K562 (cell line): Measurements from ENCODE around the gene FRMPD4. TPM values are rescaled to one million over a fixed set of nuclear protein-coding genes. Genes with fewer than 3 reads are reported as not detected.

Source experiments
- ATAC-seq: fragments of 200-7000 bp; cut with Tn5 transposase; 3 replicates; pipeline ENCODE4 v1.9.1; 2020; ENCODE audit warnings: moderate library complexity
- BruUV-seq: library from RNA; stranded (reverse); fragments of 400-500 nt; replicated peaks from 2 replicates; lab custom pipeline; 2021; lab: Mats Ljungman, UMichigan
- CTCF ChIA-PET: fragments of 300-600 bp; formaldehyde crosslinking; extraction: SDS; loops from one replicate; lab custom pipeline; 2021; ENCODE audit warnings: low intra/inter-chr PET ratio; lab: Yijun Ruan, JAX
- POLR2A ChIA-PET: fragments of 300-600, 350-650 bp; sonication (Branson Sonifier 250); formaldehyde crosslinking; extraction: SDS; loops from one replicate; lab custom pipeline; 2021; ENCODE audit warnings: antibody characterized with exemption, inconsistent platforms; lab: Yijun Ruan, JAX
- DNase-seq, 4 experiments: peaks; one replicate each; pipeline versions ENCODE4 v3.0.0 to v3.0.0-alpha.2; 2011 to 2018; ENCODE audit warnings: low spot score in 3 of 4, mixed read lengths in 3 of 4; ENCODE audit errors: extremely low read depth in 1 of 4
- FAIRE-seq: peaks from 2 replicates; lab custom pipeline; 2011; peaks lifted over from hg19 to GRCh38; lab: Jason Lieb, UNC
- H2AFZ ChIP-seq: 2 replicates; pipeline ENCODE4 v1.6.0; 2011; ENCODE audit warnings: low read depth, low read length, control low read depth, inconsistent platforms
- H3K27ac ChIP-seq: fragments of 200-600 bp; 3 replicates; pipeline ENCODE4 v1.8.0; 2011; ENCODE audit warnings: low read depth, mild to moderate bottlenecking, control low read depth, inconsistent platforms, low read length, moderate library complexity, mixed read lengths; ENCODE audit errors: extremely low read depth
- H3K27me3 ChIP-seq, 2 experiments: fragments of 300-600 bp in 1 of 2; 2 replicates in 1 of 2; 3 replicates in 1 of 2; pipeline versions ENCODE4 v1.6.0 to v1.8.0; 2011; ENCODE audit warnings: inconsistent platforms in 2 of 2, low read length in 2 of 2, mild to moderate bottlenecking in 1 of 2, mixed read lengths in 1 of 2, moderate library complexity in 1 of 2; ENCODE audit not compliant: control insufficient read depth in 2 of 2, insufficient read depth in 2 of 2
- H3K36me3 ChIP-seq: fragments of 300-600 bp; 3 replicates; pipeline ENCODE4 v1.8.0; 2011; ENCODE audit warnings: mild to moderate bottlenecking, low read length, inconsistent platforms; ENCODE audit not compliant: control insufficient read depth, insufficient read depth
- H3K4me1 ChIP-seq, 2 experiments: fragments of 200-600 bp in 1 of 2; replicated peaks in 1 of 2; 2 replicates in 1 of 2; 3 replicates in 1 of 2; pipeline versions ENCODE4 v1.5.1 to v1.8.0; 2011; ENCODE audit warnings: inconsistent platforms in 2 of 2, low read length in 2 of 2, mild to moderate bottlenecking in 1 of 2, mixed read lengths in 1 of 2, moderate library complexity in 1 of 2; ENCODE audit not compliant: control insufficient read depth in 2 of 2, insufficient read depth in 2 of 2
- H3K4me2 ChIP-seq: 2 replicates; pipeline ENCODE4 v1.6.1; 2011; ENCODE audit warnings: low read length, control low read depth, inconsistent platforms, mixed read lengths; ENCODE audit not compliant: insufficient read depth
- H3K4me3 ChIP-seq: fragments of 200-600 bp; sonication (generic), shearing (Covaris generic); 2 replicates; pipeline ENCODE4 v1.5.1; 2016; ENCODE audit warnings: control low read depth, inconsistent platforms
- H3K79me2 ChIP-seq: fragments of 200-600 bp; 3 replicates; pipeline ENCODE4 v1.8.0; 2011; ENCODE audit warnings: low read length, inconsistent platforms; ENCODE audit not compliant: control insufficient read depth, insufficient read depth
- H3K9ac ChIP-seq, 2 experiments: 2 replicates each; pipeline versions ENCODE4 v1.6.0 to v1.6.1; 2011; ENCODE audit warnings: low read depth in 2 of 2, low read length in 2 of 2, control low read depth in 1 of 2, inconsistent platforms in 1 of 2, mild to moderate bottlenecking in 1 of 2, mixed read lengths in 1 of 2; ENCODE audit not compliant: insufficient read depth in 1 of 2
- H3K9me1 ChIP-seq: one replicate; pipeline ENCODE4 v1.6.0; 2011; ENCODE audit warnings: inconsistent platforms, mild to moderate bottlenecking, low read length, moderate library complexity; ENCODE audit not compliant: control insufficient read depth, insufficient read depth
- H3K9me3 ChIP-seq: replicated peaks from 2 replicates; pipeline ENCODE4 v1.5.1; 2011; ENCODE audit warnings: low read depth, low read length, inconsistent platforms; ENCODE audit not compliant: control insufficient read depth, insufficient read depth
- H4K20me1 ChIP-seq: replicated peaks from 2 replicates; pipeline ENCODE4 v1.6.1; 2011; ENCODE audit warnings: low read length, inconsistent platforms, mixed read lengths; ENCODE audit not compliant: control insufficient read depth, insufficient read depth
- COPS2 ChIP-seq: fragments of 450-650 bp; conservative IDR thresholded peaks from 2 replicates; pipeline ENCODE4 v1.6.1; 2016; ENCODE audit warnings: mild to moderate bottlenecking, moderate library complexity
- ELF4 ChIP-seq: fragments of 450-650 bp; formaldehyde crosslinking; IDR thresholded peaks from 2 replicates; pipeline ENCODE4 v1.4.0; 2022; ENCODE audit warnings: missing genetic modification characterization
- FOXA1 ChIP-seq: fragments of 450-650 bp; IDR thresholded peaks from 2 replicates; pipeline ENCODE4 v1.6.1; 2016; ENCODE audit warnings: mild to moderate bottlenecking, borderline replicate concordance
- LARP7 ChIP-seq: fragments of 450-650 bp; IDR thresholded peaks from 2 replicates; pipeline ENCODE4 v1.6.1; 2016
- MYBL2 ChIP-seq, 2 experiments: fragments of 450-650 bp in 1 of 2; sonication (generic) in 1 of 2; formaldehyde crosslinking in 1 of 2; IDR thresholded peaks; 2 replicates each; pipeline versions ENCODE4 v1.6.1 to v1.8.1; 2017 to 2022; ENCODE audit warnings: borderline replicate concordance in 1 of 2, inconsistent platforms in 1 of 2, low read depth in 1 of 2, mild to moderate bottlenecking in 1 of 2, missing genetic modification reagents in 1 of 2, moderate library complexity in 1 of 2
- POLR2B ChIP-seq: fragments of 450-650 bp; IDR thresholded peaks from 2 replicates; pipeline ENCODE4 v1.6.1; 2018; ENCODE audit warnings: low read depth; ENCODE audit not compliant: partially characterized antibody
- SMAD3 ChIP-seq: fragments of 450-650 bp; formaldehyde crosslinking; conservative IDR thresholded peaks from 2 replicates; pipeline ENCODE4 v1.4.0; 2020; ENCODE audit warnings: mild to moderate bottlenecking
- YY1 ChIP-seq, 3 experiments: IDR thresholded peaks; 2 replicates each; pipeline ENCODE4 v1.6.1; 2011; ENCODE audit warnings: low read length in 2 of 3, mild to moderate bottlenecking in 2 of 3, moderate library complexity in 2 of 3, borderline replicate concordance in 1 of 3, control low read depth in 1 of 3, low read depth in 1 of 3; ENCODE audit not compliant: insufficient read depth in 3 of 3, insufficient replicate concordance in 2 of 3, control insufficient read depth in 1 of 3, insufficient read length in 1 of 3; ENCODE audit errors: extremely low read depth in 1 of 3
- ZNF263 ChIP-seq: sonication (generic); formaldehyde crosslinking; IDR thresholded peaks from 2 replicates; pipeline ENCODE4 v1.8.0; 2022; ENCODE audit warnings: mild to moderate bottlenecking, missing genetic modification reagents, borderline replicate concordance
- ZNF274 ChIP-seq: IDR thresholded peaks from 2 replicates; pipeline ENCODE4 v1.6.1; 2011; ENCODE audit warnings: low read depth, mild to moderate bottlenecking, low read length, moderate library complexity, borderline replicate concordance
- ZNF707 ChIP-seq: fragments of 250-450 bp; sonication (Bioruptor Pico); conservative IDR thresholded peaks from 2 replicates; pipeline ENCODE4 v1.8.0; 2022; ENCODE audit warnings: inconsistent platforms, mild to moderate bottlenecking, moderate library complexity
- ZNF766 ChIP-seq: fragments of 200-800 bp; sonication (Bioruptor generic); conservative IDR thresholded peaks from 2 replicates; pipeline ENCODE4 v1.6.1; 2016; ENCODE audit warnings: missing genetic modification characterization, missing compliant biosample characterization
- ZNF778 ChIP-seq: fragments of 450-650 bp; formaldehyde crosslinking; IDR thresholded peaks from 2 replicates; pipeline ENCODE4 v1.4.0; 2020; ENCODE audit warnings: mild to moderate bottlenecking, moderate library complexity
- WGBS: fragments of 100-300 bp; shearing (Covaris generic); methylation state at CpG from one replicate; pipeline ENCODE4 v1.1.6; 2016; ENCODE audit warnings: low coverage, mixed read lengths; ENCODE audit not compliant: insufficient coverage; ENCODE audit errors: missing lambda C conversion rate; 5-methylcytosine and 5-hydroxymethylcytosine counted together
- in situ Hi-C: fragments of 300-500 bp; cut with MboI; formaldehyde crosslinking; loops from 4 replicates; pipeline ENCODE4 v1.15.0; 2018; ENCODE audit warnings: inconsistent platforms, mixed read lengths
- intact Hi-C: fragments of 100-400 bp; cut with micrococcal nuclease; formaldehyde crosslinking; loops from 2 replicates; pipeline ENCODE4 v1.14.2; 2022
- polyA plus RNA-seq, 8 experiments: library from polyadenylated mRNA; depleted of rRNA in 4 of 8; stranded (reverse) in 5 of 8; unstranded in 3 of 8; fragments of >200 nt; fragmentation: Nextera tagmentation in 2 of 8; fragmentation: Illumina TruSeq in 1 of 8; extraction: Ambion mirVana in 2 of 8; extraction: Trizol in 1 of 8; gene quantifications; 2 replicates each; pipeline versions ENCODE4 v1.2.1 to v1.2.3, GENCODE V29; 2011 to 2014; ENCODE audit warnings: inconsistent platforms in 1 of 8, missing spikeins in 1 of 8
- total RNA-seq, 7 experiments: library from RNA; depleted of rRNA in 6 of 7; stranded (reverse); fragments of >200 nt in 6 of 7; fragmentation: Illumina TruSeq in 2 of 7; extraction: Trizol in 2 of 7; gene quantifications; 2 replicates each; pipeline versions ENCODE4 v1.2.1 to v1.2.3, GENCODE V29; 2011 to 2021; ENCODE audit warnings: low replicate concordance in 1 of 7
- TF ChIP-seq, protein P1 (sequence below): fragments of 450-650 bp; IDR thresholded peaks from 2 replicates; pipeline ENCODE4 v1.6.1; 2014; ENCODE audit warnings: low read depth, mild to moderate bottlenecking, moderate library complexity, borderline replicate concordance
- TF ChIP-seq, protein P2 (sequence below): fragments of 450-650 bp; formaldehyde crosslinking; conservative IDR thresholded peaks from 2 replicates; pipeline ENCODE4 v1.4.0; 2022; ENCODE audit warnings: mild to moderate bottlenecking, missing genetic modification characterization
- TF ChIP-seq, protein P3 (sequence below): fragments of 250-450 bp; sonication (Bioruptor Pico); IDR thresholded peaks from 2 replicates; pipeline ENCODE4 v1.4.0; 2020; ENCODE audit warnings: mild to moderate bottlenecking, moderate library complexity, borderline replicate concordance

FRMPD4 gene
- total and polyA plus RNA-seq, 9 of the 15 experiments (the other 6 are each of a cell fraction or from before 2014, with no cell fraction given) = not detected

DNA sequence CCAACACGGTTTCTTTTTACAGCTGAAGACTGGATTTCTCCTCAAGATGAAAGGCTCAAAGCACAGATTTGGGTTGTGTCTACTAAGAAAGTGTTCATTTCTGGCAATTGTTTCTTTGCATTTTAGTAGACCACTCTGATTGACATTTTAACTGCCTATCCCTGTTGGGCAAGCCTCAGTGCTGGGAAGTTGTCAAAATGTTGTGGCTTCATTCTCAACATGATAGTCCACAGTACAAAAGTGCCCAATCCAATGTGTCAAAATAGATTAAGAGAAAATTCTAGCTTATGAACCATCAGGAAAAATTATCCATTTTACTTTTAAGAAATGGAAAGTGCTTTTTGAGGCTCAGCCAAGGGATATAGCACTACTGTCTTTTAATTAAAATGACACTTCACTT, 329.0 kb downstream of the FRMPD4 start (continued):
- TF ChIP-seq, protein P1, sequence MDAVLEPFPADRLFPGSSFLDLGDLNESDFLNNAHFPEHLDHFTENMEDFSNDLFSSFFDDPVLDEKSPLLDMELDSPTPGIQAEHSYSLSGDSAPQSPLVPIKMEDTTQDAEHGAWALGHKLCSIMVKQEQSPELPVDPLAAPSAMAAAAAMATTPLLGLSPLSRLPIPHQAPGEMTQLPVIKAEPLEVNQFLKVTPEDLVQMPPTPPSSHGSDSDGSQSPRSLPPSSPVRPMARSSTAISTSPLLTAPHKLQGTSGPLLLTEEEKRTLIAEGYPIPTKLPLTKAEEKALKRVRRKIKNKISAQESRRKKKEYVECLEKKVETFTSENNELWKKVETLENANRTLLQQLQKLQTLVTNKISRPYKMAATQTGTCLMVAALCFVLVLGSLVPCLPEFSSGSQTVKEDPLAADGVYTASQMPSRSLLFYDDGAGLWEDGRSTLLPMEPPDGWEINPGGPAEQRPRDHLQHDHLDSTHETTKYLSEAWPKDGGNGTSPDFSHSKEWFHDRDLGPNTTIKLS = no peak
- TF ChIP-seq ZNF766 (CRISPR knock-in tag) = no peak
- no peak for TF ChIP-seq ZNF707 (CRISPR knock-in tag)
- no peak for TF ChIP-seq COPS2
- TF ChIP-seq ELF4 (CRISPR knock-in tag) = no peak
- no peak for TF ChIP-seq POLR2B
- TF ChIP-seq, protein P2, sequence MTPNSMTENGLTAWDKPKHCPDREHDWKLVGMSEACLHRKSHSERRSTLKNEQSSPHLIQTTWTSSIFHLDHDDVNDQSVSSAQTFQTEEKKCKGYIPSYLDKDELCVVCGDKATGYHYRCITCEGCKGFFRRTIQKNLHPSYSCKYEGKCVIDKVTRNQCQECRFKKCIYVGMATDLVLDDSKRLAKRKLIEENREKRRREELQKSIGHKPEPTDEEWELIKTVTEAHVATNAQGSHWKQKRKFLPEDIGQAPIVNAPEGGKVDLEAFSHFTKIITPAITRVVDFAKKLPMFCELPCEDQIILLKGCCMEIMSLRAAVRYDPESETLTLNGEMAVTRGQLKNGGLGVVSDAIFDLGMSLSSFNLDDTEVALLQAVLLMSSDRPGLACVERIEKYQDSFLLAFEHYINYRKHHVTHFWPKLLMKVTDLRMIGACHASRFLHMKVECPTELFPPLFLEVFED (CRISPR knock-in tag) = no peak

DNA sequence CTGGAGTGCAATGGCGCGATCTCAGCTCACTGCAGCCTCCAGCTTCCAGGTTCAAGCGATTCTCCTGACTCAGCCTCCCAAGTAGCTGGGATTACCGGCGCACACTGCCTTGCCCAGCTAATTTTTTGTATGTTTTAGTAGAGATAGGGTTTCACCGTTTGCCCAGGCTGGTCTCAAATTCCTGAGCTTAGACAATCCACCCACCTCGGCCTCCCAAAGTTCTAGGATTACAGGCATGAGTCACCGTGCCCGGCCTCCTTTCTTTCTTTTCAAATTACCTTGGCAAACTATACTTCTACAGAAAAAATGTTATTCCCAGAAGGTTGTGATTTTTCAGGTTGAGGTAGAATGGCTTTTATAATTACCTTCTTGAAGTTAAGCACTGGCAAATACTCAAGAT, 331.0 kb downstream of the FRMPD4 start:
- H3K4me1 ChIP-seq = no peaks in the 10 kb centered on the region
- POLR2A ChIA-PET = no interaction called here
- H3K9me3 ChIP-seq = no peaks in the 10 kb centered on the region
- H4K20me1 ChIP-seq = no peaks in the 10 kb centered on the region
- H3K9ac ChIP-seq = no peak overlapping the region
- WGBS = 0% methylated on average over 8 of the region's 9 CpGs
- no peak overlapping the region for H3K27ac ChIP-seq
- H3K4me2 ChIP-seq = no peak overlapping the region
- no peak overlapping the region for H2AFZ ChIP-seq
- ATAC-seq (no peak), DNase-seq (no peak), FAIRE-seq (no peak)
- intact Hi-C loops = no loop called here
- H3K4me3 ChIP-seq = no peak overlapping the region
- CTCF ChIA-PET = no interaction called here
- no peaks in the 10 kb centered on the region for H3K36me3 ChIP-seq
- in situ Hi-C loops = no loop called here
- BruUV-seq = no TSS peak
- H3K9me1 ChIP-seq = no peaks in the 10 kb centered on the region
- no peaks in the 10 kb centered on the region for H3K79me2 ChIP-seq
- H3K27me3 ChIP-seq = no peaks in the 10 kb centered on the region
- TF ChIP-seq LARP7 (no peak), MYBL2 (IDR thresholded peaks at IDR 0.05; ENCODE audit: low read depth) (no peak), MYBL2 (CRISPR knock-in tag; IDR thresholded peaks at IDR 0.05; ENCODE audit: borderline replicate concordance) (no peak), ZNF263 (CRISPR knock-in tag) (no peak), SMAD3 (CRISPR knock-in tag) (no peak), ZNF274 (no peak), FOXA1 (no peak), YY1 (IDR thresholded peaks at IDR 0.05; ENCODE audit: borderline replicate concordance in 1 of 3, control insufficient read depth in 1 of 3, extremely low read depth in 1 of 3, insufficient read depth in 3 of 3, insufficient read length in 1 of 3, insufficient replicate concordance in 2 of 3, low read depth in 1 of 3, low read length in 2 of 3) (no peak), ZNF778 (CRISPR knock-in tag) (no peak)
- TF ChIP-seq, protein P3, sequence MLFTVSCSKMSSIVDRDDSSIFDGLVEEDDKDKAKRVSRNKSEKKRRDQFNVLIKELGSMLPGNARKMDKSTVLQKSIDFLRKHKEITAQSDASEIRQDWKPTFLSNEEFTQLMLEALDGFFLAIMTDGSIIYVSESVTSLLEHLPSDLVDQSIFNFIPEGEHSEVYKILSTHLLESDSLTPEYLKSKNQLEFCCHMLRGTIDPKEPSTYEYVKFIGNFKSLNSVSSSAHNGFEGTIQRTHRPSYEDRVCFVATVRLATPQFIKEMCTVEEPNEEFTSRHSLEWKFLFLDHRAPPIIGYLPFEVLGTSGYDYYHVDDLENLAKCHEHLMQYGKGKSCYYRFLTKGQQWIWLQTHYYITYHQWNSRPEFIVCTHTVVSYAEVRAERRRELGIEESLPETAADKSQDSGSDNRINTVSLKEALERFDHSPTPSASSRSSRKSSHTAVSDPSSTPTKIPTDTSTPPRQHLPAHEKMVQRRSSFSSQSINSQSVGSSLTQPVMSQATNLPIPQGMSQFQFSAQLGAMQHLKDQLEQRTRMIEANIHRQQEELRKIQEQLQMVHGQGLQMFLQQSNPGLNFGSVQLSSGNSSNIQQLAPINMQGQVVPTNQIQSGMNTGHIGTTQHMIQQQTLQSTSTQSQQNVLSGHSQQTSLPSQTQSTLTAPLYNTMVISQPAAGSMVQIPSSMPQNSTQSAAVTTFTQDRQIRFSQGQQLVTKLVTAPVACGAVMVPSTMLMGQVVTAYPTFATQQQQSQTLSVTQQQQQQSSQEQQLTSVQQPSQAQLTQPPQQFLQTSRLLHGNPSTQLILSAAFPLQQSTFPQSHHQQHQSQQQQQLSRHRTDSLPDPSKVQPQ = no peak
